Panc1 (cell line): Measurements from ENCODE around the gene FAM180B. TPM values are rescaled to one million over a fixed set of nuclear protein-coding genes. Genes with fewer than 3 reads are reported as not detected.

ENCODE experiments used
- ATAC-seq: fragments of 200-7000 bp; cut with Tn5 transposase; 2 replicates; pipeline ENCODE4 v1.9.1; 2020; ENCODE audit warnings: mild to moderate bottlenecking, moderate library complexity
- BruUV-seq: library from RNA; stranded (reverse); fragments of 400-500 nt; replicated peaks from 2 replicates; lab custom pipeline; 2021; lab: Mats Ljungman, UMichigan
- CTCF ChIA-PET: fragments of 300-600 bp; sonication (Branson Sonifier 250); formaldehyde crosslinking; loops from one replicate; lab custom pipeline; 2022; ENCODE audit warnings: antibody characterized with exemption; lab: Charles Lee
- POLR2A ChIA-PET: fragments of 300-600 bp; sonication (Branson Sonifier 250); formaldehyde crosslinking; loops from one replicate; lab custom pipeline; 2022; ENCODE audit warnings: antibody characterized with exemption; lab: Charles Lee
- DNase-seq: peaks from one replicate; pipeline ENCODE4 v3.0.0-alpha.2; 2010; ENCODE audit warnings: low read depth, low spot score
- H3K27ac ChIP-seq: 2 replicates; pipeline ENCODE4 v1.5.1; 2011; ENCODE audit warnings: mild to moderate bottlenecking, low read length, inconsistent platforms
- H3K27me3 ChIP-seq: fragments of 200-500 bp; sonication (Bioruptor generic); 2 replicates; pipeline ENCODE4 v1.6.0; 2014; ENCODE audit warnings: low read length, inconsistent platforms; ENCODE audit not compliant: control insufficient read depth, insufficient read depth
- H3K36me3 ChIP-seq: fragments of 200-500 bp; sonication (Bioruptor generic); 2 replicates; pipeline ENCODE4 v1.5.1; 2014; ENCODE audit warnings: inconsistent platforms, mild to moderate bottlenecking, low read length, moderate library complexity; ENCODE audit not compliant: control insufficient read depth, insufficient read depth
- H3K4me1 ChIP-seq: 2 replicates; pipeline ENCODE4 v1.5.1; 2011; ENCODE audit warnings: inconsistent platforms, mild to moderate bottlenecking, low read length, moderate library complexity; ENCODE audit not compliant: control insufficient read depth, insufficient read depth
- H3K4me3 ChIP-seq, 2 experiments: 2 replicates each; pipeline ENCODE4 v1.5.1; 2011 to 2012; ENCODE audit warnings: low read depth in 2 of 2, low read length in 2 of 2, mild to moderate bottlenecking in 2 of 2, inconsistent platforms in 1 of 2, moderate library complexity in 1 of 2
- H3K9me3 ChIP-seq: fragments of 200-500 bp; sonication (Bioruptor generic); 2 replicates; pipeline ENCODE4 v1.5.1; 2014; ENCODE audit warnings: low read depth, mild to moderate bottlenecking, inconsistent platforms, low read length, moderate library complexity; ENCODE audit not compliant: control insufficient read depth, insufficient read depth
- POLR2AphosphoS5 ChIP-seq: IDR thresholded peaks from 2 replicates; pipeline ENCODE4 v1.6.1; 2012; ENCODE audit warnings: mild to moderate bottlenecking, low read depth, low read length, moderate library complexity
- SIN3A ChIP-seq: IDR thresholded peaks from 2 replicates; pipeline ENCODE4 v1.6.1; 2012; ENCODE audit warnings: low read depth, mild to moderate bottlenecking, low read length, moderate library complexity, borderline replicate concordance; ENCODE audit not compliant: insufficient read depth
- TCF7L2 ChIP-seq: IDR thresholded peaks from 2 replicates; pipeline ENCODE4 v1.6.1; 2011; ENCODE audit warnings: mild to moderate bottlenecking, low read depth, low read length, inconsistent platforms
- in situ Hi-C: cut with HindIII; loops from 2 replicates; pipeline ENCODE4 v1.10.0; 2016; ENCODE audit warnings: low sequenced_read_pairs, low pct_unique_long_range_greater_than_20kb
- intact Hi-C: fragments of 100-400 bp; cut with micrococcal nuclease; formaldehyde crosslinking; loops from one replicate; pipeline ENCODE4 v1.10.0; 2022; ENCODE audit not compliant: unreplicated experiment
- total RNA-seq: library from RNA; stranded (reverse); gene quantifications from one replicate; pipeline ENCODE4 v1.2.1, GENCODE V29; 2021; ENCODE audit not compliant: unreplicated experiment
- TF ChIP-seq, protein P1 (sequence below), 2 experiments: IDR thresholded peaks; 2 replicates each; pipeline ENCODE4 v1.6.1; 2011 to 2012; ENCODE audit warnings: low read depth in 2 of 2, control low read depth in 1 of 2, low read length in 1 of 2, mild to moderate bottlenecking in 1 of 2, moderate library complexity in 1 of 2; ENCODE audit not compliant: insufficient read depth in 1 of 2
- TF ChIP-seq, protein P2 (sequence below): fragments of 450-650 bp; IDR thresholded peaks from 2 replicates; pipeline ENCODE4 v1.5.1; 2017; ENCODE audit warnings: mild to moderate bottlenecking

Gene FAM180B
- total RNA-seq, 1 experiment from 2014 or later = not detected

DNA sequence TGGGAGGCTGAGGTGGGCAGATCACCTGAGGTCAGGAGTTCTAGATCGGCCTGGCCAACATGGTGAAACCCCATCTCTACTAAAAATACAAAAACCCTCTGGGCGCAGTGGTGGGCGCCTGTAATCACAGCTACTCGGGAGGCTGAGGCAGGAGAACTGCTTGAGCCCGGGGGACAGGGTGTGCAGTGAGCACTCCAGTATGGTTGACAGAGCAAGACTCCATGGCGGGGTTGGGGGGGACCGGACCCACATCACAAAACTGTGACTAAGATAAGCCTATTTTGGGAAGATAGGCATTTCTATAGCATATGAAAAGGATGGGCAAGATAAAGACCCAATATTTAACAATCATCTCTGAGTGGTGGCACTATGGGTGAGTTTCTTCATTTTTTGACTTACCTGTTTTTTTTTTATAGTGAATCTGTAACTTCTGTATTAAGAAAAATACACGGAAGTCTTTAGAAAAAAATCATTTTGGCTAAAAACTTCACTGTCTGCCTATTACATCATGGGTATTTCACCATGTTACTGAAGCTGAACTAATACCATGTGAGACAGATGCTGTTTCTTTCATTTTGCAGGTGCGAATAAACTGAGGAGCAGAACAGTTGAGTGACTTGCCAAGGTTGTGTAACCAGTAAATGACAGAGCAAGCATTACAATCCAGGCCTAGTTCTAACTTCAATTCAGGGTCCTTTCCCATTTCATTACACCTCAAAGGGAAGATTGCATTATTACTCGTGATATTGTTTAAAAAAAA, 36.0 kb upstream of the FAM180B start:
- in situ Hi-C loops = no loop called here
- CTCF ChIA-PET = interaction anchor here (1.0 to 1.1 kb wide), 2 partner anchors 27 to 41 kb away, joined by 3 read pairs; no protein-coding TSS in a partner anchor

DNA sequence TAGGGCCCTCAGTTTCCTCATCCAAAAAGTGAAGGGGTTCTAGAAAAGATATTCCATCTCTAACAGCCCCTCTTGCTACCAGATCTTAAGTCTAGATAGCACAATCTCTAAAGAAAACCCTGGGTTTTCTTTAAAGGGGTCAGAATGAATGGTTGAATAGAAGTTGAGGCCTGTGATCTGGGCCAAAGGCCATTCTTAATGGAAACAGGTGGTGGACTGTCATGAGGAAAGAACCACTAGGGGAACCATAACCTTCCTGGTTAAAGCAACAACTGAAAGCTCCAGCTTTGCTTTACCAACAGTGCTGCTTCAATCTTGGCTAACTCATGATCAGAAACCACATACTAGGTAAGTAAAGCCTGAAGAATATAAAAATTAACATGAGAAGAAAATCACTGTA, 35.4 kb upstream of the FAM180B start:
- in situ Hi-C loops = no loop called here
- Histone ChIP-seq H3K9me3 (no peaks in the 10 kb centered on the region), H3K36me3 (peaks cover 15% of the 10 kb centered on the region), H3K4me1 (peaks cover 19% of the 10 kb centered on the region), H3K4me3 (peak overlapping the region; percentile 75 to 97), H3K27ac (peak overlapping the region; percentile 98), H3K27me3 (no peaks in the 10 kb centered on the region)
- DNase-seq (peak; percentile 25), ATAC-seq (no peak)
- TF ChIP-seq SIN3A = no peak
- no peak for TF ChIP-seq TCF7L2
- no peak for TF ChIP-seq POLR2AphosphoS5
- TF ChIP-seq, protein P1, sequence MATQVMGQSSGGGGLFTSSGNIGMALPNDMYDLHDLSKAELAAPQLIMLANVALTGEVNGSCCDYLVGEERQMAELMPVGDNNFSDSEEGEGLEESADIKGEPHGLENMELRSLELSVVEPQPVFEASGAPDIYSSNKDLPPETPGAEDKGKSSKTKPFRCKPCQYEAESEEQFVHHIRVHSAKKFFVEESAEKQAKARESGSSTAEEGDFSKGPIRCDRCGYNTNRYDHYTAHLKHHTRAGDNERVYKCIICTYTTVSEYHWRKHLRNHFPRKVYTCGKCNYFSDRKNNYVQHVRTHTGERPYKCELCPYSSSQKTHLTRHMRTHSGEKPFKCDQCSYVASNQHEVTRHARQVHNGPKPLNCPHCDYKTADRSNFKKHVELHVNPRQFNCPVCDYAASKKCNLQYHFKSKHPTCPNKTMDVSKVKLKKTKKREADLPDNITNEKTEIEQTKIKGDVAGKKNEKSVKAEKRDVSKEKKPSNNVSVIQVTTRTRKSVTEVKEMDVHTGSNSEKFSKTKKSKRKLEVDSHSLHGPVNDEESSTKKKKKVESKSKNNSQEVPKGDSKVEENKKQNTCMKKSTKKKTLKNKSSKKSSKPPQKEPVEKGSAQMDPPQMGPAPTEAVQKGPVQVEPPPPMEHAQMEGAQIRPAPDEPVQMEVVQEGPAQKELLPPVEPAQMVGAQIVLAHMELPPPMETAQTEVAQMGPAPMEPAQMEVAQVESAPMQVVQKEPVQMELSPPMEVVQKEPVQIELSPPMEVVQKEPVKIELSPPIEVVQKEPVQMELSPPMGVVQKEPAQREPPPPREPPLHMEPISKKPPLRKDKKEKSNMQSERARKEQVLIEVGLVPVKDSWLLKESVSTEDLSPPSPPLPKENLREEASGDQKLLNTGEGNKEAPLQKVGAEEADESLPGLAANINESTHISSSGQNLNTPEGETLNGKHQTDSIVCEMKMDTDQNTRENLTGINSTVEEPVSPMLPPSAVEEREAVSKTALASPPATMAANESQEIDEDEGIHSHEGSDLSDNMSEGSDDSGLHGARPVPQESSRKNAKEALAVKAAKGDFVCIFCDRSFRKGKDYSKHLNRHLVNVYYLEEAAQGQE (IDR thresholded peaks at IDR 0.05; ENCODE audit: insufficient read depth in 1 of 2, low read depth in 2 of 2, low read length in 1 of 2) = no peak
- TF ChIP-seq, protein P2, sequence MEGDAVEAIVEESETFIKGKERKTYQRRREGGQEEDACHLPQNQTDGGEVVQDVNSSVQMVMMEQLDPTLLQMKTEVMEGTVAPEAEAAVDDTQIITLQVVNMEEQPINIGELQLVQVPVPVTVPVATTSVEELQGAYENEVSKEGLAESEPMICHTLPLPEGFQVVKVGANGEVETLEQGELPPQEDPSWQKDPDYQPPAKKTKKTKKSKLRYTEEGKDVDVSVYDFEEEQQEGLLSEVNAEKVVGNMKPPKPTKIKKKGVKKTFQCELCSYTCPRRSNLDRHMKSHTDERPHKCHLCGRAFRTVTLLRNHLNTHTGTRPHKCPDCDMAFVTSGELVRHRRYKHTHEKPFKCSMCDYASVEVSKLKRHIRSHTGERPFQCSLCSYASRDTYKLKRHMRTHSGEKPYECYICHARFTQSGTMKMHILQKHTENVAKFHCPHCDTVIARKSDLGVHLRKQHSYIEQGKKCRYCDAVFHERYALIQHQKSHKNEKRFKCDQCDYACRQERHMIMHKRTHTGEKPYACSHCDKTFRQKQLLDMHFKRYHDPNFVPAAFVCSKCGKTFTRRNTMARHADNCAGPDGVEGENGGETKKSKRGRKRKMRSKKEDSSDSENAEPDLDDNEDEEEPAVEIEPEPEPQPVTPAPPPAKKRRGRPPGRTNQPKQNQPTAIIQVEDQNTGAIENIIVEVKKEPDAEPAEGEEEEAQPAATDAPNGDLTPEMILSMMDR = no peak
- intact Hi-C loops = no loop called here
- CTCF ChIA-PET = interaction anchor here (0.7 to 1.0 kb wide), 2 partner anchors 11 to 42 kb away, joined by 3 read pairs; no protein-coding TSS in a partner anchor
- no TSS peak for BruUV-seq
- POLR2A ChIA-PET = interaction anchor here (0.7 to 1.2 kb wide), 3 partner anchors 18 to 1617 kb away, joined by 6 to 13 read pairs (median 11); partner anchors contain the start of genes KBTBD4 and NDUFS3

More for the DNA sequence above, 36.0 kb upstream of the FAM180B start:
- Histone ChIP-seq H3K9me3 (no peaks in the 10 kb centered on the region), H3K27me3 (no peaks in the 10 kb centered on the region), H3K27ac (peak overlapping the region; percentile 48; the same call in 1 of the 2 replicates), H3K4me3 (peak overlapping the region in 1 of 2 experiments; percentile 75; a peak in 2 of 4 replicates), H3K4me1 (peaks cover 19% of the 10 kb centered on the region), H3K36me3 (peaks cover 15% of the 10 kb centered on the region)
- no peak for TF ChIP-seq SIN3A
- no peak for TF ChIP-seq TCF7L2
- TF ChIP-seq, protein P1 (IDR thresholded peaks at IDR 0.05; ENCODE audit: insufficient read depth in 1 of 2, low read depth in 2 of 2, low read length in 1 of 2) = no peak
- TF ChIP-seq, protein P2 = no peak
- TF ChIP-seq POLR2AphosphoS5 = no peak
- BruUV-seq = TSS peak; percentile 65
- POLR2A ChIA-PET = interaction anchor here (1.2 kb wide), 1 partner anchor 28 kb away, joined by 13 read pairs; the partner anchor contains the start of genes KBTBD4 and NDUFS3
- intact Hi-C loops = no loop called here
- ATAC-seq = no peak
- DNase-seq = no peak
